ENCODE measurements around the gene FAM78B.

FAM78B gene

GRCh38 chr1:166064313-166064926, 102.4 kb downstream of the FAM78B start:
- no peak for DNase-seq

- no peak for DNase-seq
These were observed 103.1 kb downstream of the FAM78B start for GRCh38 chr1:166063701-166064100.

GRCh38 chr1:166062421-166063070, 104.3 kb downstream of the FAM78B start:
- DNase-seq = no peak

- DNase-seq = no peak
These were observed 109.2 kb downstream of the FAM78B start for GRCh38 chr1:166057650-166058049.

- no peak for DNase-seq
These were observed 113.4 kb downstream of the FAM78B start for GRCh38 chr1:166053395-166053794.

- DNase-seq = no peak
These were observed 126.4 kb downstream of the FAM78B start for GRCh38 chr1:166040202-166040997.

GRCh38 chr1:166039436-166040201, 127.2 kb downstream of the FAM78B start:
- DNase-seq = no peak

- DNase-seq = no peak
These were observed 130.7 kb downstream of the FAM78B start for GRCh38 chr1:166036092-166036491.

GRCh38 chr1:166032572-166033371, 134.0 kb downstream of the FAM78B start:
- DNase-seq = no peak

- DNase-seq = no peak
These were observed 134.7 kb downstream of the FAM78B start for GRCh38 chr1:166031932-166032571.

GRCh38 chr1:166029196-166029945, 137.4 kb downstream of the FAM78B start:
- DNase-seq = no peak

- no peak for DNase-seq
These were observed 140.2 kb downstream of the FAM78B start for GRCh38 chr1:166026555-166026954.

GRCh38 chr1:166026143-166026542, 140.7 kb downstream of the FAM78B start:
- no peak for DNase-seq

- no peak for DNase-seq
These were observed 146.6 kb downstream of the FAM78B start for GRCh38 chr1:166020210-166020609.

Measured in T-helper 9 cell (primary cell).